HepG2 (cell line): ENCODE measurements around the gene RGS14. TPM values are rescaled to one million over a fixed set of nuclear protein-coding genes. Genes with fewer than 3 reads are reported as not detected.

ENCODE experiments used
- AGO2 ChIP-seq: fragments of 200-400 bp; formaldehyde crosslinking; optimal IDR thresholded peaks from 2 replicates; pipeline ENCODE3; 2017; ENCODE audit warnings: mild to moderate bottlenecking, low read depth, low read length, moderate library complexity
- HES4 ChIP-seq: sonication (generic); formaldehyde crosslinking; IDR thresholded peaks from 2 replicates; pipeline ENCODE4 v1.9.0; 2021; ENCODE audit warnings: mild to moderate bottlenecking, missing genetic modification reagents, borderline replicate concordance
- JDP2 ChIP-seq: sonication (generic); formaldehyde crosslinking; IDR thresholded peaks from 2 replicates; pipeline ENCODE4 v1.8.1; 2022; ENCODE audit warnings: missing genetic modification reagents, borderline replicate concordance
- NCOA1 ChIP-seq: sonication (generic); formaldehyde crosslinking; IDR thresholded peaks from 2 replicates; pipeline ENCODE4 v1.9.0; 2021; ENCODE audit warnings: missing genetic modification reagents
- RBM22 ChIP-seq: fragments of 200-400 bp; formaldehyde crosslinking; optimal IDR thresholded peaks from 2 replicates; pipeline ENCODE3; 2017; ENCODE audit warnings: mild to moderate bottlenecking, low read length, moderate library complexity
- REXO4 ChIP-seq: sonication (generic); formaldehyde crosslinking; IDR thresholded peaks from 2 replicates; pipeline ENCODE4 v1.8.0; 2022; ENCODE audit warnings: missing genetic modification reagents, mild to moderate bottlenecking, borderline replicate concordance
- SALL2 ChIP-seq: sonication (generic); formaldehyde crosslinking; IDR thresholded peaks from 2 replicates; pipeline ENCODE4 v1.8.1; 2023; ENCODE audit warnings: mild to moderate bottlenecking, missing genetic modification reagents, inconsistent platforms
- SOX5 ChIP-seq: IDR thresholded peaks from 2 replicates; pipeline ENCODE4 v1.6.1; 2016; ENCODE audit warnings: borderline replicate concordance
- ZNF382 ChIP-seq: sonication (generic); formaldehyde crosslinking; IDR thresholded peaks from 2 replicates; pipeline ENCODE4 v1.5.0; 2020; ENCODE audit warnings: missing genetic modification reagents, mild to moderate bottlenecking, borderline replicate concordance
- ZNF672 ChIP-seq: sonication (generic); formaldehyde crosslinking; IDR thresholded peaks from 2 replicates; pipeline ENCODE4 v1.8.1; 2022; ENCODE audit warnings: missing genetic modification reagents
- ZNF703 ChIP-seq: sonication (generic); formaldehyde crosslinking; IDR thresholded peaks from 2 replicates; pipeline ENCODE4 v1.5.1; 2020; ENCODE audit warnings: missing genetic modification reagents, mild to moderate bottlenecking, moderate library complexity, borderline replicate concordance
- polyA plus RNA-seq, 8 experiments: library from polyadenylated mRNA; depleted of rRNA in 3 of 8; stranded (reverse) in 7 of 8; unstranded in 1 of 8; fragments of >200 nt; fragmentation: Illumina TruSeq in 4 of 8; extraction: Trizol in 4 of 8; gene quantifications; 2 replicates each; pipeline versions ENCODE4 v1.2.1 to v1.2.3, GENCODE V29; 2011 to 2016; ENCODE audit warnings: low read depth in 4 of 8, missing spikeins in 1 of 8, mixed read lengths in 1 of 8; ENCODE audit not compliant: insufficient read depth in 1 of 8
- total RNA-seq, 5 experiments: library from RNA; depleted of rRNA; stranded (reverse); fragments of >200 nt; fragmentation: Illumina TruSeq; extraction: Trizol; gene quantifications; 2 replicates each; pipeline ENCODE4 v1.2.3, GENCODE V29; 2016; ENCODE audit warnings: low read depth in 1 of 5
- TF ChIP-seq, protein P1 (sequence below): sonication (generic); formaldehyde crosslinking; IDR thresholded peaks from 2 replicates; pipeline ENCODE4 v1.4.0; 2020; ENCODE audit warnings: missing genetic modification reagents; ENCODE audit errors: not compliant biosample characterization
- TF ChIP-seq, protein P2 (sequence below): sonication (generic); formaldehyde crosslinking; conservative IDR thresholded peaks from 2 replicates; pipeline ENCODE4 v1.8.0; 2022; ENCODE audit warnings: mild to moderate bottlenecking, moderate library complexity, missing genetic modification reagents
- TF ChIP-seq, protein P3 (sequence below): sonication (generic); formaldehyde crosslinking; IDR thresholded peaks from 2 replicates; pipeline ENCODE4 v1.4.0; 2020; ENCODE audit warnings: missing genetic modification reagents, mild to moderate bottlenecking, borderline replicate concordance
- TF ChIP-seq, protein P4 (sequence below): sonication (generic); formaldehyde crosslinking; IDR thresholded peaks from 2 replicates; pipeline ENCODE4 v1.5.1; 2020; ENCODE audit warnings: mild to moderate bottlenecking, missing genetic modification reagents, moderate library complexity
- TF ChIP-seq, protein P5 (sequence below): IDR thresholded peaks from 2 replicates; pipeline ENCODE4 v1.6.1; 2016; ENCODE audit warnings: missing compliant biosample characterization, missing genetic modification reagents, borderline replicate concordance

The RGS14 gene
- total and polyA plus RNA-seq, 2 of the 13 experiments (the other 11 are each of a cell fraction or from before 2014, with no cell fraction given) = 11.1 to 17.2 TPM

DNA sequence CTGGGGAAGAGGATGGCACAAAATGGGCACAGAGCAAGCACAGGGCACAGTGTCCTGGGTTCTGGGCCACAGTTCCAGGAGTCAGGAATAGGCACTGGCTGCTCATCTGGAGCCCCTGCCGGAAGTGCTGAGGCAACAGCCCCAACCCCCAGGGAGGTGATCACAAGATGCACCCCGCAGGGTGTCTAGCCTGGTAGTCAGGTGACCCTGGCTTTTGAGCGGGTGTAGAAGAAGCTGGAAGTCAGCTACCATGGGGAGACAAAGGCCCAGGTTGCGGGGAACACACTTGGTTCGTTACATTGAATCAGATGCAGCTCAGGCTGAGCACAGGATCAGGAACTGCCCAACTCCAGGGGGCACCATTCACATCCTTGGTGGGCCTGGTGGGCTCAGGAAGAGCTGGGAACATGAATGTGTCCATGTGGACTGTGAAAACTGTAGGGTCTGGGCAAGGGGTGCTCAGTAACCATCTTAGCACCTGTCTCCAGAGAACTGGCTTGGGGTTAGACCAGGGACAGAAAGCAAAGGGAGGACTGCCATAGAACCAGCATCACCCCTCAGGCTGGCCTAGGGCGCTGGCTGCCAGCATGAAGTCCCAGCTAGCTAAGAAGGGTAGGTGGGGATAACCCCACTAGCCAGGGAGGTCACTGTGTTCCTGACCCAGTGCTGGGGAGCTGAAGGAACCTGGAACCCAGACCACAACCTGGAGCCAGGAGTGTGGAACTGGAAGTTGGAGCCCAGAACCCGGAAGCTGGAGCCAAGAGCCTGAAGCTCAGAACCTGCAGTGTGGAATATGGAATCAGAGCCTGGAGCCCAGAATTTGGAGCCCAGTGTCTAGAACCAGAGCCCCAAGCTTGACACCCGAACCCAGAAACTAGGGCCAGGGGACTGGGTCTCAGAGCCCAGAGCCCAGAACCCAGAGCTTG, 20.4 kb downstream of the RGS14 start (continued):
- TF ChIP-seq SOX5 (no peak), REXO4 (CRISPR knock-in tag) (no peak), NCOA1 (0 out of 2 replicates have a peak, but pooled peaks have one; percentile 28), ZNF382 (no peak), RBM22 (peak; percentile 24), ZNF672 (CRISPR knock-in tag) (no peak), HES4 (CRISPR knock-in tag) (0 out of 2 replicates have a peak, but pooled peaks have one; percentile 20), JDP2 (CRISPR knock-in tag) (no peak), SALL2 (CRISPR knock-in tag) (no peak), AGO2 (peak; percentile 75), ZNF703 (no peak)
- TF ChIP-seq, protein P1, sequence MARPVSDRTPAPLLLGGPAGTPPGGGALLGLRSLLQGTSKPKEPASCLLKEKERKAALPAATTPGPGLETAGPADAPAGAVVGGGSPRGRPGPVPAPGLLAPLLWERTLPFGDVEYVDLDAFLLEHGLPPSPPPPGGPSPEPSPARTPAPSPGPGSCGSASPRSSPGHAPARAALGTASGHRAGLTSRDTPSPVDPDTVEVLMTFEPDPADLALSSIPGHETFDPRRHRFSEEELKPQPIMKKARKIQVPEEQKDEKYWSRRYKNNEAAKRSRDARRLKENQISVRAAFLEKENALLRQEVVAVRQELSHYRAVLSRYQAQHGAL (CRISPR knock-in tag) = no peak
- TF ChIP-seq, protein P2, sequence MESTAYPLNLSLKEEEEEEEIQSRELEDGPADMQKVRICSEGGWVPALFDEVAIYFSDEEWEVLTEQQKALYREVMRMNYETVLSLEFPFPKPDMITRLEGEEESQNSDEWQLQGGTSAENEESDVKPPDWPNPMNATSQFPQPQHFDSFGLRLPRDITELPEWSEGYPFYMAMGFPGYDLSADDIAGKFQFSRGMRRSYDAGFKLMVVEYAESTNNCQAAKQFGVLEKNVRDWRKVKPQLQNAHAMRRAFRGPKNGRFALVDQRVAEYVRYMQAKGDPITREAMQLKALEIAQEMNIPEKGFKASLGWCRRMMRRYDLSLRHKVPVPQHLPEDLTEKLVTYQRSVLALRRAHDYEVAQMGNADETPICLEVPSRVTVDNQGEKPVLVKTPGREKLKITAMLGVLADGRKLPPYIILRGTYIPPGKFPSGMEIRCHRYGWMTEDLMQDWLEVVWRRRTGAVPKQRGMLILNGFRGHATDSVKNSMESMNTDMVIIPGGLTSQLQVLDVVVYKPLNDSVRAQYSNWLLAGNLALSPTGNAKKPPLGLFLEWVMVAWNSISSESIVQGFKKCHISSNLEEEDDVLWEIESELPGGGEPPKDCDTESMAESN = peak; percentile 54; the same call in 1 of the 2 replicates
- TF ChIP-seq, protein P3, sequence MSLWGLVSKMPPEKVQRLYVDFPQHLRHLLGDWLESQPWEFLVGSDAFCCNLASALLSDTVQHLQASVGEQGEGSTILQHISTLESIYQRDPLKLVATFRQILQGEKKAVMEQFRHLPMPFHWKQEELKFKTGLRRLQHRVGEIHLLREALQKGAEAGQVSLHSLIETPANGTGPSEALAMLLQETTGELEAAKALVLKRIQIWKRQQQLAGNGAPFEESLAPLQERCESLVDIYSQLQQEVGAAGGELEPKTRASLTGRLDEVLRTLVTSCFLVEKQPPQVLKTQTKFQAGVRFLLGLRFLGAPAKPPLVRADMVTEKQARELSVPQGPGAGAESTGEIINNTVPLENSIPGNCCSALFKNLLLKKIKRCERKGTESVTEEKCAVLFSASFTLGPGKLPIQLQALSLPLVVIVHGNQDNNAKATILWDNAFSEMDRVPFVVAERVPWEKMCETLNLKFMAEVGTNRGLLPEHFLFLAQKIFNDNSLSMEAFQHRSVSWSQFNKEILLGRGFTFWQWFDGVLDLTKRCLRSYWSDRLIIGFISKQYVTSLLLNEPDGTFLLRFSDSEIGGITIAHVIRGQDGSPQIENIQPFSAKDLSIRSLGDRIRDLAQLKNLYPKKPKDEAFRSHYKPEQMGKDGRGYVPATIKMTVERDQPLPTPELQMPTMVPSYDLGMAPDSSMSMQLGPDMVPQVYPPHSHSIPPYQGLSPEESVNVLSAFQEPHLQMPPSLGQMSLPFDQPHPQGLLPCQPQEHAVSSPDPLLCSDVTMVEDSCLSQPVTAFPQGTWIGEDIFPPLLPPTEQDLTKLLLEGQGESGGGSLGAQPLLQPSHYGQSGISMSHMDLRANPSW (CRISPR knock-in tag) = no peak
- TF ChIP-seq, protein P4, sequence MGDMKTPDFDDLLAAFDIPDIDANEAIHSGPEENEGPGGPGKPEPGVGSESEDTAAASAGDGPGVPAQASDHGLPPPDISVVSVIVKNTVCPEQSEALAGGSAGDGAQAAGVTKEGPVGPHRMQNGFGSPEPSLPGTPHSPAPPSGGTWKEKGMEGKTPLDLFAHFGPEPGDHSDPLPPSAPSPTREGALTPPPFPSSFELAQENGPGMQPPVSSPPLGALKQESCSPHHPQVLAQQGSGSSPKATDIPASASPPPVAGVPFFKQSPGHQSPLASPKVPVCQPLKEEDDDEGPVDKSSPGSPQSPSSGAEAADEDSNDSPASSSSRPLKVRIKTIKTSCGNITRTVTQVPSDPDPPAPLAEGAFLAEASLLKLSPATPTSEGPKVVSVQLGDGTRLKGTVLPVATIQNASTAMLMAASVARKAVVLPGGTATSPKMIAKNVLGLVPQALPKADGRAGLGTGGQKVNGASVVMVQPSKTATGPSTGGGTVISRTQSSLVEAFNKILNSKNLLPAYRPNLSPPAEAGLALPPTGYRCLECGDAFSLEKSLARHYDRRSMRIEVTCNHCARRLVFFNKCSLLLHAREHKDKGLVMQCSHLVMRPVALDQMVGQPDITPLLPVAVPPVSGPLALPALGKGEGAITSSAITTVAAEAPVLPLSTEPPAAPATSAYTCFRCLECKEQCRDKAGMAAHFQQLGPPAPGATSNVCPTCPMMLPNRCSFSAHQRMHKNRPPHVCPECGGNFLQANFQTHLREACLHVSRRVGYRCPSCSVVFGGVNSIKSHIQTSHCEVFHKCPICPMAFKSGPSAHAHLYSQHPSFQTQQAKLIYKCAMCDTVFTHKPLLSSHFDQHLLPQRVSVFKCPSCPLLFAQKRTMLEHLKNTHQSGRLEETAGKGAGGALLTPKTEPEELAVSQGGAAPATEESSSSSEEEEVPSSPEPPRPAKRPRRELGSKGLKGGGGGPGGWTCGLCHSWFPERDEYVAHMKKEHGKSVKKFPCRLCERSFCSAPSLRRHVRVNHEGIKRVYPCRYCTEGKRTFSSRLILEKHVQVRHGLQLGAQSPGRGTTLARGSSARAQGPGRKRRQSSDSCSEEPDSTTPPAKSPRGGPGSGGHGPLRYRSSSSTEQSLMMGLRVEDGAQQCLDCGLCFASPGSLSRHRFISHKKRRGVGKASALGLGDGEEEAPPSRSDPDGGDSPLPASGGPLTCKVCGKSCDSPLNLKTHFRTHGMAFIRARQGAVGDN (CRISPR knock-in tag) = peak; percentile 30; the same call in 1 of the 2 replicates
- TF ChIP-seq, protein P5, sequence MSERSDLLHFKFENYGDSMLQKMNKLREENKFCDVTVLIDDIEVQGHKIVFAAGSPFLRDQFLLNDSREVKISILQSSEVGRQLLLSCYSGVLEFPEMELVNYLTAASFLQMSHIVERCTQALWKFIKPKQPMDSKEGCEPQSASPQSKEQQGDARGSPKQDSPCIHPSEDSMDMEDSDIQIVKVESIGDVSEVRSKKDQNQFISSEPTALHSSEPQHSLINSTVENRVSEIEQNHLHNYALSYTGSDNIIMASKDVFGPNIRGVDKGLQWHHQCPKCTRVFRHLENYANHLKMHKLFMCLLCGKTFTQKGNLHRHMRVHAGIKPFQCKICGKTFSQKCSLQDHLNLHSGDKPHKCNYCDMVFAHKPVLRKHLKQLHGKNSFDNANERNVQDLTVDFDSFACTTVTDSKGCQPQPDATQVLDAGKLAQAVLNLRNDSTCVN (CRISPR knock-in tag) = 0 out of 2 replicates have a peak, but pooled peaks have one; percentile 9
